ENCODE data around the gene FHOD3.

Gene FHOD3

DNA sequence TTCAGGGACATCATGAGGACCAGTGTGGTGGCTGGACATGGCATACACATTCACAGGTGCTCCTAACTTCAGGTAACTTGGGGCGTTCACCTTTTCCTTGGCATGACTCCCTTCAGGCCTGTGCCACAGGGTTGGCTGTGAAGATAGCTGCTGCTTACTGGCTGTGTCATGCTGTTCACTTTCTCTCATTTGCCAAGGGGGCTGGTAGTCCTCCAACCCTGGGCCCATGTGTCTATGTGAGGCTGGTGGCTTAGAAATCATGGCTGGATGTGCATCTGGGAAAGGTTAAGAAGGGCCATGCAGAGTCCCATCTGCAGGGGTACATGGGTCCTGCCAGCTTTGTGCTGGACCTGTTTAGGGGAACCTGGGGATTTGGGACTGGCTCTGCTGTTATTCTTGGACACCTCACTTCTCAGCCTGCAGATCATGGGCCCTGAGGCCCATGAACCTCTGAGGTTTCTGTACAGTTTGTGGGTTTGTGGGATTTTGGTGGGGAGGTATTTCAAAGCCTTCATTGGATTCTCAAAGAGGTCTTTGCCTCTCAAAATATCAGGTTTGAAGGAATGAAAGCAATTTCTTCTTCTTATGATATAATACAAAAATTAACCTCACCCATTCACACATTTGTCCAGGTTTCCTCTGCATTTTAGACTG is 62.9 kb downstream of the FHOD3 start:
- Histone ChIP-seq H3K4me3 (replicated peaks; ENCODE audit: insufficient read depth, low read length) (no peak overlapping the region), H3K27me3 (ENCODE audit: insufficient read depth, poor library complexity, severe bottlenecking) (no peaks in the 10 kb centered on the region), H3K27ac (replicated peaks) (no peak overlapping the region)
- no peak for DNase-seq (ENCODE audit: low read depth in 1 of 2, low spot score in 1 of 2)
- TF ChIP-seq POLR2AphosphoS5 (IDR thresholded peaks at IDR 0.05; ENCODE audit: low read depth) (no peak), GABPA (IDR thresholded peaks at IDR 0.05; ENCODE audit: low read depth) (no peak), SPI1 (IDR thresholded peaks at IDR 0.05; ENCODE audit: borderline replicate concordance, low read depth) (no peak)
- TF ChIP-seq, protein P1, sequence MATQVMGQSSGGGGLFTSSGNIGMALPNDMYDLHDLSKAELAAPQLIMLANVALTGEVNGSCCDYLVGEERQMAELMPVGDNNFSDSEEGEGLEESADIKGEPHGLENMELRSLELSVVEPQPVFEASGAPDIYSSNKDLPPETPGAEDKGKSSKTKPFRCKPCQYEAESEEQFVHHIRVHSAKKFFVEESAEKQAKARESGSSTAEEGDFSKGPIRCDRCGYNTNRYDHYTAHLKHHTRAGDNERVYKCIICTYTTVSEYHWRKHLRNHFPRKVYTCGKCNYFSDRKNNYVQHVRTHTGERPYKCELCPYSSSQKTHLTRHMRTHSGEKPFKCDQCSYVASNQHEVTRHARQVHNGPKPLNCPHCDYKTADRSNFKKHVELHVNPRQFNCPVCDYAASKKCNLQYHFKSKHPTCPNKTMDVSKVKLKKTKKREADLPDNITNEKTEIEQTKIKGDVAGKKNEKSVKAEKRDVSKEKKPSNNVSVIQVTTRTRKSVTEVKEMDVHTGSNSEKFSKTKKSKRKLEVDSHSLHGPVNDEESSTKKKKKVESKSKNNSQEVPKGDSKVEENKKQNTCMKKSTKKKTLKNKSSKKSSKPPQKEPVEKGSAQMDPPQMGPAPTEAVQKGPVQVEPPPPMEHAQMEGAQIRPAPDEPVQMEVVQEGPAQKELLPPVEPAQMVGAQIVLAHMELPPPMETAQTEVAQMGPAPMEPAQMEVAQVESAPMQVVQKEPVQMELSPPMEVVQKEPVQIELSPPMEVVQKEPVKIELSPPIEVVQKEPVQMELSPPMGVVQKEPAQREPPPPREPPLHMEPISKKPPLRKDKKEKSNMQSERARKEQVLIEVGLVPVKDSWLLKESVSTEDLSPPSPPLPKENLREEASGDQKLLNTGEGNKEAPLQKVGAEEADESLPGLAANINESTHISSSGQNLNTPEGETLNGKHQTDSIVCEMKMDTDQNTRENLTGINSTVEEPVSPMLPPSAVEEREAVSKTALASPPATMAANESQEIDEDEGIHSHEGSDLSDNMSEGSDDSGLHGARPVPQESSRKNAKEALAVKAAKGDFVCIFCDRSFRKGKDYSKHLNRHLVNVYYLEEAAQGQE (IDR thresholded peaks at IDR 0.05; ENCODE audit: insufficient replicate concordance, low read depth), result no peak
- TF ChIP-seq, protein P2, sequence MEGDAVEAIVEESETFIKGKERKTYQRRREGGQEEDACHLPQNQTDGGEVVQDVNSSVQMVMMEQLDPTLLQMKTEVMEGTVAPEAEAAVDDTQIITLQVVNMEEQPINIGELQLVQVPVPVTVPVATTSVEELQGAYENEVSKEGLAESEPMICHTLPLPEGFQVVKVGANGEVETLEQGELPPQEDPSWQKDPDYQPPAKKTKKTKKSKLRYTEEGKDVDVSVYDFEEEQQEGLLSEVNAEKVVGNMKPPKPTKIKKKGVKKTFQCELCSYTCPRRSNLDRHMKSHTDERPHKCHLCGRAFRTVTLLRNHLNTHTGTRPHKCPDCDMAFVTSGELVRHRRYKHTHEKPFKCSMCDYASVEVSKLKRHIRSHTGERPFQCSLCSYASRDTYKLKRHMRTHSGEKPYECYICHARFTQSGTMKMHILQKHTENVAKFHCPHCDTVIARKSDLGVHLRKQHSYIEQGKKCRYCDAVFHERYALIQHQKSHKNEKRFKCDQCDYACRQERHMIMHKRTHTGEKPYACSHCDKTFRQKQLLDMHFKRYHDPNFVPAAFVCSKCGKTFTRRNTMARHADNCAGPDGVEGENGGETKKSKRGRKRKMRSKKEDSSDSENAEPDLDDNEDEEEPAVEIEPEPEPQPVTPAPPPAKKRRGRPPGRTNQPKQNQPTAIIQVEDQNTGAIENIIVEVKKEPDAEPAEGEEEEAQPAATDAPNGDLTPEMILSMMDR (IDR thresholded peaks at IDR 0.05; ENCODE audit: insufficient read depth, low read length), result no peak

DNA sequence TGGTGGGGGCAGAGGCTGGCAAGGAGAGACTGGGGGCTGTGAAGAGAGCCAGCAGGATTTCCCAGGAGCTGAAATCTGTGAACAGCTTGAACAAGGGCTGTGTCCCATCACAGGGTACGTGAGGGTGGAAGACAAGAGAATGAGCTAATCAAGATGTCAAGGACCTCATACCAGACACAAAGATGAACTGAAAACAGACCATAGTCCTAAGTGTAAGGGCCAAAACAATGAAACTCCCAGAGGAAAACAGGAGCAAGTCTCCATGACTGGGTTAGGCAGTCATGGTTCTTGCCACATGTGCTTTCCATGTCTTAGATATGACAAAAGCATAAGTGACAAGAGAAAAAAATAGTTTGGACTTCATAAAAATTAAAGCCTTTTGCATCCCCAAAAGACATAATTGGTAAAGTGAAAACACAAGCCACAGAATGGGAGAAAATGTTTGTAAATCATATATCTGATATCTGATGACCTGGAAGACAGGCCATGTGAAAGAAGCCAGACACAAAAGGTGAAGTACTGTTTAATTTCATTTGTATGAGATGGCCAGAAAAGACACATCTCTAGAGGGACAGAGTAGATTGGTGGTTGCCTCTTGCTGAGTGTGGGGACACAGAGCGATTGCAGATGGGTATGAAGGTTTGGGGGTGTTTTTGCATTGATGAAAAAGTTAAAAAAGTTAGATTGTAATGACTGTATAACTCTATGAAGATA is 67.6 kb downstream of the FHOD3 start:
- H3K27ac ChIP-seq (replicated peaks), result no peak overlapping the region
- no peak overlapping the region for H3K4me3 ChIP-seq (replicated peaks; ENCODE audit: insufficient read depth, low read length)
- H3K27me3 ChIP-seq (ENCODE audit: insufficient read depth, poor library complexity, severe bottlenecking), result peaks cover 14% of the 10 kb centered on the region
- no peak for TF ChIP-seq SPI1 (IDR thresholded peaks at IDR 0.05; ENCODE audit: borderline replicate concordance, low read depth)
- TF ChIP-seq, protein P1 (IDR thresholded peaks at IDR 0.05; ENCODE audit: insufficient replicate concordance, low read depth), result no peak
- no peak for TF ChIP-seq GABPA (IDR thresholded peaks at IDR 0.05; ENCODE audit: low read depth)
- TF ChIP-seq, protein P2 (IDR thresholded peaks at IDR 0.05; ENCODE audit: insufficient read depth, low read length), result no peak
- no peak for TF ChIP-seq POLR2AphosphoS5 (IDR thresholded peaks at IDR 0.05; ENCODE audit: low read depth)
- DNase-seq (ENCODE audit: low read depth in 1 of 2, low spot score in 1 of 2), result no peak

DNA sequence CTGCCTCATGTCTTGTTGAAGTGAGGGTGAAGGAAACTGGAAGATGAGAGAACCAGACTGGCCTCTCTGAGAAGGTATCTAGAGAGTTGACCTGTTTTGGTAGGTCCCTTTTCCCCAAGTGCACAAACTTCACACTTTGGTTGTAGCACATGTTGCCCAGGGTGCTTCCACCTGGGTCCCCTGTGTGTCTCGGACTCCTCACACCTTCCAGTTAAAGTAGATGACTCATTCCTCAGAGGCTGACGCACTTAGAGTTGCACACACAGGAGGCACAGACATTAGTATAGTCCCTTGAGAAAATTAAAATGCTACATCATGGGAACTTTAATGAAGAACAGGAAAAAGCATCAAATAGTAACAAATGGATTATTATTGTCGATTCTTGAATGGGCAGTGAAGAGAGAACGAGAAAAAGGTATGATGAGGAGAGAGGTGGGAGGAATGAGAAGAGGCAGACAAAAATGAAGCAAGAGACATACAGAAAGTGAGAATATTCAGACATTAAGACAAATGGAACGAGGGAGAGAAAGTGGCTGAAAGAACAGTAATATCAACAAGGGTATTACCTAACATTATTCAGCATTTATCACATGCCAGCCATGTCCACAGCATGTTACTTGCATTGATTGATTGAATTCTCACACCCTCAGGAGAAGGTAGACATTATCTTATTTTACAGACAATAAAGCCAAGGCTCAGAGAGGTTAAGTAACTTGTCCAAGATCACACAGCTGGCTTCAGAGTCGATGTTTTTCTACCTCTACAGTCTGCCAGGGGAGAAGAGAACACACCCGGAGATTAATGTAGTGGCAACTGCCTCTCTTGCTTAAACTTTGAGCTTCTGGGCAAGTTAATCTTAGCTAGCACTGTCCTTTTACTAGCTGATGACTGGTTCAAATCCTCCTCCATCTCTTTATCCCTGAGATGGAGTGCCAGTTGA is 68.6 kb downstream of the FHOD3 start:
- DNase-seq (ENCODE audit: low read depth in 1 of 2, low spot score in 1 of 2), result no peak
- Histone ChIP-seq H3K4me3 (replicated peaks; ENCODE audit: insufficient read depth, low read length) (no peak overlapping the region), H3K27ac (replicated peaks) (no peak overlapping the region)

More for the DNA sequence above, 68.6 kb downstream of the FHOD3 start:
- TF ChIP-seq GABPA (IDR thresholded peaks at IDR 0.05; ENCODE audit: low read depth), result no peak
- TF ChIP-seq, protein P1 (IDR thresholded peaks at IDR 0.05; ENCODE audit: insufficient replicate concordance, low read depth), result no peak
- peaks cover 14% of the 10 kb centered on the region for H3K27me3 ChIP-seq (ENCODE audit: insufficient read depth, poor library complexity, severe bottlenecking)
